Esophagus squamous epithelium (tissue), 5 donors: ENCODE results near the gene ACAP3. TPM values are rescaled to one million over a fixed set of nuclear protein-coding genes. Genes with fewer than 3 reads are reported as not detected.

ENCODE experiments used
- DNase-seq: peaks from one replicate; lab custom pipeline; 2025; lab: John Stamatoyannopoulos, UW
- H3K27ac ChIP-seq, 4 donors: fragments of 200-600 bp; sonication (generic); one replicate each; pipeline ENCODE4 v1.5.1; 2016 to 2019; ENCODE audit warnings: mild to moderate bottlenecking in 1 of 4
- H3K27me3 ChIP-seq, 4 donors: fragments of 200-600 bp; sonication (generic); 1 replicate in 3 of 4; 2 replicates in 1 of 4; pipeline versions ENCODE4 v1.5.1 to v1.6.0; 2017 to 2021; ENCODE audit warnings: antibody characterized with exemption in 1 of 4
- H3K36me3 ChIP-seq, 3 donors: fragments of 200-600 bp; sonication (generic); one replicate each; pipeline ENCODE4 v1.5.1; 2016 to 2019
- H3K4me1 ChIP-seq, 3 donors: fragments of 200-600 bp; sonication (generic); one replicate each; pipeline ENCODE4 v1.5.1; 2017 to 2019
- H3K4me3 ChIP-seq, 4 donors: fragments of 200-600 bp; sonication (generic); 1 replicate in 3 of 4; 2 replicates in 1 of 4; pipeline ENCODE4 v1.5.1; 2016 to 2019; ENCODE audit warnings: mild to moderate bottlenecking in 2 of 4, moderate library complexity in 1 of 4
- H3K9me3 ChIP-seq, 3 donors: fragments of 200-600 bp; sonication (generic); one replicate each; pipeline ENCODE4 v1.5.1; 2016 to 2019
- CTCF ChIP-seq, 6 experiments: fragments of 450-650 bp in 4 of 6; fragments of 200-600 bp in 2 of 6; sonication (generic) in 2 of 6; IDR thresholded peaks; one replicate each; pipeline ENCODE4 v1.5.1; 2016 to 2019; ENCODE audit warnings: antibody characterized with exemption in 6 of 6, mild to moderate bottlenecking in 4 of 6, moderate library complexity in 4 of 6
- POLR2A ChIP-seq, 4 donors: fragments of 450-650 bp; IDR thresholded peaks; one replicate each; pipeline ENCODE4 v1.6.1; 2017; ENCODE audit warnings: antibody characterized with exemption in 4 of 4, mild to moderate bottlenecking in 4 of 4, moderate library complexity in 3 of 4
- whole genome bisulfite sequencing, 2 donors: methylation state at CpG; one replicate each; pipeline ENCODE4 v1.1.5; 2018; 5-methylcytosine and 5-hydroxymethylcytosine counted together
- intact Hi-C: fragments of 100-400 bp; cut with DNase I; formaldehyde crosslinking; loops from one replicate; pipeline ENCODE4 v1.15.0; 2022
- total RNA-seq, 4 donors: library from RNA; depleted of rRNA; stranded (reverse); fragments of >200 nt; gene quantifications; one replicate each; pipeline ENCODE4 v1.1.0, GENCODE V29; 2016
- donor health status: DM: yes; HTN: yes; CAD: no.

The ACAP3 gene
- total RNA-seq, 4 donors from 2014 or later = 36.4 to 66.7 (median 56.9) TPM

- DNase-seq = peak; percentile 34
- intact Hi-C loops = no loop called here
These were observed 2.2 kb downstream of the ACAP3 start for GRCh38 chr1:1305300-1306069.

GRCh38 chr1:1304331-1305299 lies 3.1 kb downstream of the ACAP3 start:
- H3K27me3 ChIP-seq = no peaks in the 10 kb centered on the region
- H3K4me1 ChIP-seq = peaks cover 50 to 79% (median 62%) of the 10 kb centered on the region in 3 donors
- no peaks in the 10 kb centered on the region for H3K9me3 ChIP-seq
- 7 to 17% methylated on average over 3 to 7 of the region's 29 CpGs for WGBS, 2 donors
- H3K4me3 ChIP-seq = peak overlapping the region; percentile 70 to 76 (median 74)
- no peak for TF ChIP-seq CTCF (IDR thresholded peaks at IDR 0.05)
- no peak for TF ChIP-seq POLR2A (IDR thresholded peaks at IDR 0.05)
- intact Hi-C loops = no loop called here
- no peak for DNase-seq
- H3K27ac ChIP-seq = peak overlapping the region; percentile 86 to 99 (median 98)
- peaks cover 0 to 10% (median 0%) of the 10 kb centered on the region in 3 donors for H3K36me3 ChIP-seq

More at GRCh38 chr1:1305300-1306069, 2.2 kb downstream of the ACAP3 start:
- H3K9me3 ChIP-seq = no peaks in the 10 kb centered on the region
- TF ChIP-seq CTCF (IDR thresholded peaks at IDR 0.05) (no peak), POLR2A (IDR thresholded peaks at IDR 0.05) (peak in 1 of 4 donors; percentile 38)
- H3K27ac ChIP-seq = peak overlapping the region; percentile 86 to 99 (median 98)
- peak overlapping the region; percentile 70 to 76 (median 74) for H3K4me3 ChIP-seq
- H3K4me1 ChIP-seq = peaks cover 59 to 84% (median 71%) of the 10 kb centered on the region in 3 donors
- H3K27me3 ChIP-seq = no peaks in the 10 kb centered on the region
- H3K36me3 ChIP-seq = peaks cover 0 to 6% (median 0%) of the 10 kb centered on the region in 3 donors
- WGBS, 2 donors = 5 to 20% methylated on average over 1 to 10 of the region's 25 CpGs

GRCh38 chr1:1303736-1304135 lies 4.0 kb downstream of the ACAP3 start:
- Histone ChIP-seq H3K27ac (peak overlapping the region; percentile 86 to 99 (median 98)), H3K27me3 (no peaks in the 10 kb centered on the region), H3K36me3 (peaks cover 0 to 18% (median 0%) of the 10 kb centered on the region in 3 donors), H3K4me1 (peaks cover 45 to 70% (median 55%) of the 10 kb centered on the region in 3 donors), H3K4me3 (peak overlapping the region; percentile 70 to 76 (median 74)), H3K9me3 (no peaks in the 10 kb centered on the region)
- intact Hi-C loops = no loop called here
- DNase-seq = no peak
- TF ChIP-seq POLR2A (IDR thresholded peaks at IDR 0.05) (no peak), CTCF (IDR thresholded peaks at IDR 0.05) (no peak)
- WGBS, 2 donors = 70% methylated on average over 4 of the region's 13 CpGs; no CpG with 5 or more reads in 1 of the 2 donors

GRCh38 chr1:1302951-1303509 lies 4.7 kb downstream of the ACAP3 start:
- H3K27ac ChIP-seq = peak overlapping the region; percentile 86 to 99 (median 98)
- 55% methylated on average over 4 of the region's 31 CpGs; no CpG with 5 or more reads in 1 of the 2 donors for WGBS, 2 donors
- no peaks in the 10 kb centered on the region for H3K27me3 ChIP-seq
- peaks cover 45 to 69% (median 55%) of the 10 kb centered on the region in 3 donors for H3K4me1 ChIP-seq
- DNase-seq = no peak
- H3K4me3 ChIP-seq = peak overlapping the region in 3 of 4 donors; percentile 29 to 76 (median 70)
- H3K36me3 ChIP-seq = peaks cover 0 to 26% (median 2%) of the 10 kb centered on the region in 3 donors
- no peaks in the 10 kb centered on the region for H3K9me3 ChIP-seq
- intact Hi-C loops = no loop called here
- TF ChIP-seq CTCF (IDR thresholded peaks at IDR 0.05) (no peak), POLR2A (IDR thresholded peaks at IDR 0.05) (no peak)
